ENCODE data around the gene TAF4.
A peak's percentile ranks its signal among the peaks of the same experiment; 100 is the strongest.
"Not testable (repeated sequence)": the region's sequence is repeated elsewhere in the genome, so short reads cannot be mapped to it uniquely, and the experiment has no call there.

The TAF4 gene

DNA sequence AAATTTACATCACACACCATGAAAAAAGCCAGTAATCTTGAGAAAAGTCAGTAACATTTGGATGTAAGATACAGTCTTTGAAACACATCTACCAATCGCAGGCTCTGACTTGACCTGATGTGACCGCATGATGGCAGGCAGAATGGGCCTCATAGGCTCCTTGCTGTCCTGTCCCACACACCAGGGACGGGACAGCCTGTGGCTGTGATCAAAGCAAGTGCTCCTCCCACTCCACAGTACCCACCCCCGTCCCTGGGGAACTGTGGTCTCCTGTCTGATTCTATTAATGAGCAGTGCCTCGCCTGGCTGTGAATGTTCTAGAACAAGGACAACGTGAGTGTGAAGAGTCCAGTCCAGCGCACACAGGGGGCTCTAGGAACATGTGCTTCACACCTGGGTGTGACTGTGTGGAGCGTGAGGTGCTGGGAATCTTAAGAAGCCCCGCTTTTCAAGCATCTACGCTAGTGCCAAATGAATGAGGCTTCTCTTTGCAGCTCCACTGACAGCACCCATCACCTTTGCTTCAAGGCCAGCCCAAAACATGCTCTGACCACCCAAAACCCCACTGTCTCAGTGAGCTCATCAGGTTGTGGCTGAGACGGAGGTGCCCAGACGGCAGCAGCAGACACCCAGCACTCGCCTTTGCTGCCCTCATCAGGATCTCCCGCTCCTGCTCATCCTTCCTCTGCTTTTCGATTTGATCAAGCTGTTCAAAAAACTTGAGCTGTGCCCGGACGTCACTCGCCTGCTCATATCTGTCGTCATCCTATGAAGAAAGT is 67.1 kb downstream of the TAF4 start:
- no peak for DNase-seq (ENCODE audit: low spot score)

DNA sequence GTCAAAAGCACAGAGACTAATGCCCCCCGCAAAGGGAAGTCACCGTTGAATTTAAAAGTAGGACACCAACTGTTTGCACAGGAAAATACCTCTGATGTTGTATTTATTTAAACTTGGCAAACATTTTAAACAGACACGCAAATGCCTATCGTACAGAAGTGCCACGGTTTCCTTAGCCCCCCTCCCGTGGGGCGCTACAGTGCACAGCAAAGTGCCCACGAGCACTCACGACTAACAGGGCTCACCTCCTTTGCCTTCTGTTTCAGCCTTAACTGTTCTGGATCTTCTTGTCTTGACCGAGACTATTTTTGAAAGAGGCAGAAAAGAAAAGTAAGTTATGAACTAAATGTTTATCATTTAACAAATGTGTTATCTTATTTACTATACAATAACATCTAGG is 67.8 kb downstream of the TAF4 start:
- DNase-seq (ENCODE audit: low spot score) = no peak

- DNase-seq (ENCODE audit: low spot score) = no peak
Observed at GRCh38 chr20:61997372-61997771, 68.3 kb downstream of the TAF4 start.

GRCh38 chr20:61994546-61994945 is 71.1 kb downstream of the TAF4 start:
- DNase-seq (ENCODE audit: low spot score) = no peak

DNA sequence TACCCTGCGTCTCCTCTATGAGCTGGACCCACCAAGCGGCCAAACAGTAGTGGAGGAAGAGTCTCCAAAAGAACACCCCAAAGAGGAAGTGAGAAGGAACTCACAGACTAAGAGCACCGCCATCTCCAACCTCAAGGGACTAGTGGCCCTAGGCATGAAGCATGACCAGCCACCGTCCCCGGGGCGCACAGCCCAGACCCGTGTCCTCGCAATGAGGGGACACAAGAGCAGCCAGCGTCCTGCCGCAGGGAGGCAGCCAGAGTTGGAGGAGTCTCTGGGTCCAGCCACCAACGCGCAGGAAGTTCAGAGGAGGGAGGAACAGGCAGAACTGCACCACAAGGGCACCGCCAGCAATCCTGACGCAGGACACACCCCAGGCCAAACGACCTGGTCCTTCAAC is 72.6 kb downstream of the TAF4 start:
- no peak for DNase-seq (ENCODE audit: low spot score)

DNA sequence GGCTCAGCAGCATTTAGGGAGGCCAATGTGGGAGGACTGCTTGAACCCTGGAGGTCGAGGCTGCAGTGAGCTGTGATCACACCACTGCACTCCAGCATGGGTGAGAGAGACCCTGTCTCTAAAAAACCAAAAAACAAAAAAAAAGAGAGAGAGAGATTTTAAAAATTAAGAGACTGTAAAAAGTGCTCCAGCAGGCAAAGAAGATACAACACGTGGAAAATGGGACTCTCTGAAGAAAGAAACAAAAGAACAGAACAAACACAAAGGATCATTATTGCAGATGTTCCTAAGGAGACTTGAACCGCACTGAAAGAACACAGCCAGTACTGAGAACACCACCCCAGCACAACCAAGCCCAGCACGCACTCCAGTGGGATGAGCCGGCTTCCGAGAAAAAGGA is 74.2 kb downstream of the TAF4 start:
- DNase-seq (ENCODE audit: low spot score) = no peak

DNA sequence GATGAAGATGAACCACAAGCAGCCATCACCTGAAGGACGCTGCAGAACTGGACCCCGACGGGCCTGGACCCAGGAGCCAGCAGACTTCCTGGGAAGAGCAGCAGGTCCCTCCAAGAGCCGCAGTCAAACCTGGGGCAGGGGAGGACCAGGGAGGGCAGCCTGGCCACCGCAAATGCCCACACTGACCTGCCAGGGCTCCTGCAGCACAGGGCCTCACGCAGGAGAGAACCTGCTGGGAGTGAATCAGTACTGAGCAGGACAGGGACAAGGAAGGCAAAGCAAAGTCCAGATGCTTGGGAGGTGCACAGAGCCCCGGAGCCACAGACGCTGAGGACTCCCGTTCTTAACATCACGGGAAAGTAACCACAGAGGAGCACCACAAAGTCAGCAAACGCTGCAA is 75.2 kb downstream of the TAF4 start:
- no peak for DNase-seq (ENCODE audit: low spot score)

- DNase-seq (ENCODE audit: low spot score) = no peak
Observed at GRCh38 chr20:61989741-61990140, 75.9 kb downstream of the TAF4 start.

- no peak for DNase-seq (ENCODE audit: low spot score)
Observed at GRCh38 chr20:61988665-61989064, 77.0 kb downstream of the TAF4 start.

DNA sequence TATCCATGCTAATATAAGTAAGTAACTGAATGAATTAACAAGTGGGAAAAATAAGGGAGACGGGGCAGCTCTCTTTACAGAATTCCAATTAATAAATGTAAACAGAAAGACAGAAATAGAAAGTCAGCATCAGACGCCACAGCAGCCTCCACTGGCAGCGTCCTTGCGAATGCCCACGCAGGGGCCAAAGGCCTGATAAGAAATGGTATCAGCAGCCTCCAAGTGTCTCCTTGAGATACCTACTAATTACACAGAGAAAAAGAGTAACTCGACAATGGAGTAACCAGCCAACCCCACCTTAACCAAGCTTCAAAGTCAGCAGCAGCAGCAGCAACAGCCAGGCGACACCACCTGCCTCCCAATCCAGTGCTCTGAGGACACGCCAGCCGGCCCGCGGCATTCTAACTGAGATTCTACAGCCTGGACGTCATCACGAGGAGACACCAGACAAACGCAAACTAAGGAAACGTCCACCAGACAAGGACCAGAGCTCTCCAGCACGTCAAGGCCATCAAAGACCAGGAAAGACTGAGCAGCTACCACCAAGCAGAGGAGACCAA is 78.8 kb downstream of the TAF4 start:
- DNase-seq (ENCODE audit: low spot score) = peak; percentile 40

- DNase-seq (ENCODE audit: low spot score) = no peak
Observed at GRCh38 chr20:61985096-61985495, 80.6 kb downstream of the TAF4 start.

GRCh38 chr20:61984431-61984830 is 81.2 kb downstream of the TAF4 start:
- not testable (repeated sequence) for DNase-seq (ENCODE audit: low spot score)

DNA sequence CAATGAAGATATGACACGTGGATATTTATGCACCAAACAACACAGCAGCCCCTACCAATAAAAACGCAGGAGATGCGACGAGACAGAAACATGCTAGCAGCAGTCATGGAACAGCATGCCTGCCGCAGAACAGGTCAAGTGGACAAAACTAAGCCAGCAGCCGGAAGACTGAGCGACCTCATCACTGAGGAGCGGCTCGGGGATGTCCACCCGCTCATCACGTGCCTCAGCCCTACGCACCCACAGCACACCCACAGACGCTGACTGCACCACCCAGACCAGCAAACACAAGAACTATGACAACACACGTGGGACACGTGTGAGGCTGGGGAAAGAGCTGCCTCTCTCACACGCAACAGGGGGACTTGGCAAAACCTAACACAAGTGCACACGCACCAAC is 81.7 kb downstream of the TAF4 start:
- no peak for DNase-seq (ENCODE audit: low spot score)

DNA sequence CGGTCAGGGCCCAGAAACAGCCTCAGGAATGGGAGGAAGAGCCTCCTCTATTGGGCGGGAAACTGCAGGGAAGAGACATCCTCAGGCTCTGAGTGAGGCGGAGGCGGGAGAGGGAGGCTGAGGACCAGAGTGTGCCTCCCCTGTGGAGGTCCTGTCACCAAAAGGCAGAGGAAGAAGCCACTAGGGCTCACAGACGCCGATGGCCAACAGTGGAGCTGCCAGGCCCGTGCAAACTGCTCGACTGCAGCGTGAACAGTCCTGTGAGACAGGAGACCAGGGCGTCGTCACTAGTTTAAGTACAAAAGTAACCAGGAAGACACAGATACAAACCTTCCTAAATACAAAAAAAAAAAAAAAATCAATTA is 82.7 kb downstream of the TAF4 start:
- DNase-seq (ENCODE audit: low spot score) = no peak

DNA sequence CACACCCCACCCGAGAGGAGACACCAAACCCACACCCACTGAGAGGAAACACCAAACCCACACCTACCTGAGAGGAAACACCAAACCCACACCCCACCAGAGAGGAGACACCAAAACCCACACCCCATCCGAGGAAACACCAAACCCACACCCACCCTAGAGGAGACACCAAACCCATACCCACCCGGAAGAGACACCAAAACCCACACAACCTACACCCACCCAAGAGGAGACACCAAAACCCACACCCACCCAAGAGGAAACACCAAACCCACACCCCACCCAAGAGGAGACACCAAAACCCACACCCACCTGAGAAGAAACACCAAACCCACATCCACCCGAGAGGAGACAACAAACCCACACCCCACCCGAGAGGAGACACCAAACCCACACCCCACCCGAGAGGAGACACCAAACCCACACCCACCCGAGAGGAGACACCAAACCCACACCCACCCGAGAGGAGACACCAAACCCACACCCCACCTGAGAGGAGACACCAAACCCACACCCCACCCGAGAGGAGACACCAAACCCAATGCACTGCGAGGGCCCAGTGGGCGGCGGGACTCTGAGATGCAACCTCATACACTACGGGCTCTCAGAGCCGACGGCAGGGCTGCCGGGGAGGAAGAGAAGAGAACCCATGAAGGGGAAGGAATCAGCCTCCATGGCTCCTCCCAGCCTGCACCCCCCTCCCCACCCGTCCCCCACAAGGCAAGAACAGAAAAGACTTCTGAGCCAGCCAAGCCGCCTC is 83.3 kb downstream of the TAF4 start:
- no peak for DNase-seq (ENCODE audit: low spot score)

- DNase-seq (ENCODE audit: low spot score) = not testable (repeated sequence)
Observed at GRCh38 chr20:61981691-61982090, 84.0 kb downstream of the TAF4 start.

DNA sequence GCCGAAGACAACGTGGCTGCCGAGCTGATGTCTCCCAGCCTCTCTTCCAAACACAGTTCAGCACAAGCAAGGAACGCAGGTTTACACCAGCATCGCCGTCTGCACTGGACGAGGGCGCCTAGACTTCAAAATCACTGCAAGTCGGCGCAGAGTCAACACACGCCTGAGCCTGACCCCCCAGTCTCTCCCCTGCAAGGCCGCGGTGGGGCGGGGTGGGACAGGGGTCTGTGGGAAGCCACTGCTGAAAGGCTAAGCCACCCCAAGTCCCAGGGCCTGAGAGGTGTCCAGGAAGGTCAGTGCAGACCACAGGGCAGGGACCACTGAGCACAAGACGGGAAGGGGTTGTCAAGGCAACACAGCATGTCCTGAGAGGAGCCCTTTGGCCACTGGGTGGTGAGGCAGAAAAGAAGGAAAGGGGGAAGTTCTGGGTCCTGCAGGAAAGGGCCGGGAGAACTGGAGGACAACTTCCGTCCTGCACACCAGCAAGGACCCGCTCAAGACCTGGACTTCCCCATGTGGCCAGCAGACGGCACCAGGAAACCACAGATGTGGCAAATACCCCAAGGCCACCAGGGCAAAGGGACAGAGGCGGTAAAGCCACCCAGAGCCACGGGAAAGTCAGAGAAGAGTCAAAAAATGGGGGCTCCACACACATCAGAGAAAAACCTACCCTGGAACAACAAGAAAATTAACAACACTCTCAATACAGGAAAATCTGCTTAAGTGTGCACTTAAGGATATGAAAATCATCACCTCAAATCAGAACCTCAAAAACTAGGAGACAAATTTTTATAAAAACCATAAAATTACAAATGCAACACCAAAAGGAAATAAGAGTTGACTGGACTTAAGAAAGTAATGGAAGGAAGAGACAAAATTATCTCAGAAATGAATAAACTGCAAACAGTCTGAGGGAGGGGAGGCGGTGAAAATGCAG is 84.8 kb downstream of the TAF4 start:
- DNase-seq (ENCODE audit: low spot score) = peak; percentile 33

DNA sequence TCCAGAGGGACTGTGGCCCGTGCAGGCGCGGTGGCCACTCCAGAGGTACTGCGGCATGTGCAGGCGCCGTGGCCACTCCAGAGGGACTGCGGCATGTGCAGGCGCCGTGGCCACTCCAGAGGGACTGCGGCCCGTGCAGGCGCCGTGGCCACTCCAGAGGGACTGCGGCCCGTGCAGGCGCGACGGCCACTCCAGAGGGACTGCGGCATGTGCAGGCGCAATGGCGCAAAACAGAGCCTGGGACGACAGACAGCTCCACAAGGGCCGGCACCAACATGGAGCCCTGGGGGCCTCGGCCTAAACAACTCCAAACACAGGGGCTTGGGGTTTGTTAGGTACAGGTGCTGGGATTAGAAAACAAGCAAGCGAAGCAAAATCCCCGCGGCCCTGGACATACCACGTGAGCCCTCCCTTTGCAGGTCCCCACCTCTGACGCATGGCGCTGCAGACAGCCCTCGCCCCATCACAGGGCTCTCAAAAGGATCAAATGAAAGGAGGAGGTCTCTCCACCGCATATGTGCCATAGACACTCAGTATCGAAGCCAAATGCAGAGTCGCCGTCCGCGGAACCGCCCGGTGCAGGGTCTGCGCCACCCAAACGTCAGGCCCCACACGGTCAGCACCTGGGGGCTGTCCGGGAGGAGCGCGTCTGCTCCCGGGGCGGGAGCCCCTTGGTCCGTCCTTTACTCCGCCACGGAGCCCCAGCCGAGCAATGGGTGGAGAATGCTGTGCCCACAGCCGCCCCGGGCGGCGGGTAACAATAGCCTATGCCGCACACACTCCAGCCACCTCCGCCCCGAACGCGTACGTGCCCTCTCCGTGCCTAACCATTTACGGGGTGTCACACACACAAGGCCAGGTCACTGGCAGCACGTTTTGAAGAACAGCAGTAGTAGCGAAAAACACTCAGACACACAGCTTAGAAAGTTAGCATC is 85.7 kb downstream of the TAF4 start:
- DNase-seq (ENCODE audit: low spot score) = no peak

DNA sequence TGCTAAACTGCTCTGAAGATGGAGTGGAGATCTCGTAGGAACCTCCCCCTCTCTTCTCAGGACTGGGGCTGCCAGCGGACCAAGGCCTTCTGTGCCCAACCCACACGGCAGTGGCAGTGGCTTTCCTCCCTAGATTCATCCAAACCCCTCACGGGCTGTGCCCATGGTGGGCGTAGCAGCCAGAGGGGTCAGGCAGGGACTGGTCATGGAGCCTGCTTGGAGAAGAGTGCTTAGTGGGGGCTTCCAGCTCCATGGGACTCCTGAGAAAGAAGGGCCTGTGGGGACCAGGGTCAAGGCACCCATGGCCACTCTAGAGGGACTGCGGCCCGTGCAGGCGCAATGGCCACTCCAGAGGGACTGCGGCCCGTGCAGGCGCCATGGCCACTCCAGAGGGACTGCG is 86.6 kb downstream of the TAF4 start:
- no peak for DNase-seq (ENCODE audit: low spot score)

GRCh38 chr20:61978491-61978890 is 87.2 kb downstream of the TAF4 start:
- no peak for DNase-seq (ENCODE audit: low spot score)

GRCh38 chr20:61977419-61977786 is 88.3 kb downstream of the TAF4 start:
- DNase-seq (ENCODE audit: low spot score) = no peak

Measured in hematopoietic multipotent progenitor cell treated with erythropoietin and hydrocortisone succinate and interleukin-3 and kit ligand, for 15 days (in vitro differentiated cells).